ENCODE data around the gene CASP1. TPM values are rescaled to one million over a fixed set of nuclear protein-coding genes. Genes with fewer than 3 reads are reported as not detected.

Gene CASP1
- polyA plus RNA-seq, 1 donor (not counting 4 experiments of a cell fraction or from before 2014, with no cell fraction given) = 69.1 TPM

DNA sequence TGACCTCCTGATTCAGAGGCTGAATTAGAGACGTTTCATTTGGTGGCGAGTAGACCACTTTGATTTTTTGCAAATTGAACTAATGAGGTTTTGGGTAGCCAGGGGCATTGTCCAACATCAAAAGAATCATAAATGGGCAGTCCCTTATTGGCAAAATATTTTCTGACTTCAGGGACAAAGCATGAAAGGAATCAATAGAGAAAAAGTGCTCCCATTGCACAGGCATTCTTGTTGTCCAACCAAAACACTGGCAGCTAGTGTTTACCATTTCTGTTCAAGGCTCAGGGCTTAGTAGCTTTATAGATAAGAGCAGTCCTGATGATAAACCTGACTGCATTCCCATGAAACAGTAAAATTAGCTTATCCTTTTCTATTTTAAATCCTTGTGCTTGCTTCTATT is 16.6 kb upstream of the CASP1 start:
- H2AFZ ChIP-seq (ENCODE audit: control insufficient read depth, low read length) = no peak overlapping the region
- peaks cover 7% of the 10 kb centered on the region for H3K4me1 ChIP-seq (ENCODE audit: control insufficient read depth, extremely low read depth, insufficient read depth, low read length)
- no peak for TF ChIP-seq EZH2 (IDR thresholded peaks at IDR 0.05; ENCODE audit: low read length)
- TF ChIP-seq, protein P1, sequence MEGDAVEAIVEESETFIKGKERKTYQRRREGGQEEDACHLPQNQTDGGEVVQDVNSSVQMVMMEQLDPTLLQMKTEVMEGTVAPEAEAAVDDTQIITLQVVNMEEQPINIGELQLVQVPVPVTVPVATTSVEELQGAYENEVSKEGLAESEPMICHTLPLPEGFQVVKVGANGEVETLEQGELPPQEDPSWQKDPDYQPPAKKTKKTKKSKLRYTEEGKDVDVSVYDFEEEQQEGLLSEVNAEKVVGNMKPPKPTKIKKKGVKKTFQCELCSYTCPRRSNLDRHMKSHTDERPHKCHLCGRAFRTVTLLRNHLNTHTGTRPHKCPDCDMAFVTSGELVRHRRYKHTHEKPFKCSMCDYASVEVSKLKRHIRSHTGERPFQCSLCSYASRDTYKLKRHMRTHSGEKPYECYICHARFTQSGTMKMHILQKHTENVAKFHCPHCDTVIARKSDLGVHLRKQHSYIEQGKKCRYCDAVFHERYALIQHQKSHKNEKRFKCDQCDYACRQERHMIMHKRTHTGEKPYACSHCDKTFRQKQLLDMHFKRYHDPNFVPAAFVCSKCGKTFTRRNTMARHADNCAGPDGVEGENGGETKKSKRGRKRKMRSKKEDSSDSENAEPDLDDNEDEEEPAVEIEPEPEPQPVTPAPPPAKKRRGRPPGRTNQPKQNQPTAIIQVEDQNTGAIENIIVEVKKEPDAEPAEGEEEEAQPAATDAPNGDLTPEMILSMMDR (optimal IDR thresholded peaks at IDR 0.05 in 1 of 3, IDR thresholded peaks at IDR 0.05 in 1 of 3, conservative IDR thresholded peaks at IDR 0.05 in 1 of 3; ENCODE audit: extremely low read depth in 1 of 3, insufficient read depth in 2 of 3, low read length in 3 of 3) = no peak
- H3K79me2 ChIP-seq (ENCODE audit: control insufficient read depth, insufficient read depth, low read length) = no peaks in the 10 kb centered on the region
- no peaks in the 10 kb centered on the region for H3K9me1 ChIP-seq (ENCODE audit: control insufficient read depth, extremely low read depth, insufficient read depth, low read length)
- FAIRE-seq (no peak), DNase-seq (ENCODE audit: low read depth, low spot score) (no peak)
- no peaks in the 10 kb centered on the region for H3K27me3 ChIP-seq (ENCODE audit: control insufficient read depth, extremely low read depth, insufficient read depth, low read length)
- dilution Hi-C loops (cut with MboI; ENCODE audit: extremely low pct_ligation_motif_present, low sequenced_read_pairs) = no loop called here
- no peaks in the 10 kb centered on the region for H4K20me1 ChIP-seq (ENCODE audit: control insufficient read depth, extremely low read depth, insufficient read depth, low read length)
- no peaks in the 10 kb centered on the region for H3K36me3 ChIP-seq (ENCODE audit: control insufficient read depth in 2 of 2, extremely low read depth in 1 of 2, insufficient read depth in 2 of 2, low read length in 2 of 2)
- H3K4me2 ChIP-seq (ENCODE audit: control insufficient read depth, extremely low read depth, insufficient read depth, low read depth, low read length) = no peak overlapping the region
- no peak overlapping the region for H3K4me3 ChIP-seq (ENCODE audit: control insufficient read depth in 2 of 3, extremely low read depth in 1 of 3, insufficient read depth in 2 of 3, low read depth in 1 of 3, low read length in 3 of 3)
- no peaks in the 10 kb centered on the region for H3K9me3 ChIP-seq (ENCODE audit: control insufficient read depth, low read depth, low read length)
- no peak overlapping the region for H3K9ac ChIP-seq (ENCODE audit: control insufficient read depth, extremely low read depth, insufficient read depth, low read length)
- no peak overlapping the region for H3K27ac ChIP-seq (ENCODE audit: control insufficient read depth, insufficient read depth, low read length)

DNA sequence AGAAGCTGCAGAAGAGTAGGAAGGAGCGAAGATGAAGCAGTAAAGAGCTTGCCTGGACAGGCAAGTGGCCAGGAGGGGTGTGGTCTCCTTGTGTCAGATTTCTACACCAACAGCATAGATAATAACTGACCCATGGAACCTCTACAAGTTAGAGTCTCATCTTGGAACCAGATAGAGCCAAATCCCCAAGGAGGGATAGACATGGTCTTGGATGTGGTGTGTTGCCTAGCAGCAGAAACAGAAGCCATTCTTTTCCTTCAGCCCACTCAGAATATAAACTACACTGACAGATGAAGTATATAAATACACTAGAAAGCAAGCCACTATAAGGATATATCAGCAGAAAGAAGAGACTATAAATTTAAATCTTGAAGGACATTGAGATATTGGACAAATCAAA is 14.5 kb upstream of the CASP1 start:
- no peak overlapping the region for H3K27ac ChIP-seq (ENCODE audit: control insufficient read depth, insufficient read depth, low read length)
- H3K27me3 ChIP-seq (ENCODE audit: control insufficient read depth, extremely low read depth, insufficient read depth, low read length) = no peaks in the 10 kb centered on the region
- H3K79me2 ChIP-seq (ENCODE audit: control insufficient read depth, insufficient read depth, low read length) = no peaks in the 10 kb centered on the region
- H3K36me3 ChIP-seq (ENCODE audit: control insufficient read depth in 2 of 2, extremely low read depth in 1 of 2, insufficient read depth in 2 of 2, low read length in 2 of 2) = no peaks in the 10 kb centered on the region
- no peak overlapping the region for H3K4me2 ChIP-seq (ENCODE audit: control insufficient read depth, extremely low read depth, insufficient read depth, low read depth, low read length)
- no peak overlapping the region for H3K4me3 ChIP-seq (ENCODE audit: control insufficient read depth in 2 of 3, extremely low read depth in 1 of 3, insufficient read depth in 2 of 3, low read depth in 1 of 3, low read length in 3 of 3)
- no peak overlapping the region for H3K9ac ChIP-seq (ENCODE audit: control insufficient read depth, extremely low read depth, insufficient read depth, low read length)
- H3K9me1 ChIP-seq (ENCODE audit: control insufficient read depth, extremely low read depth, insufficient read depth, low read length) = no peaks in the 10 kb centered on the region
- TF ChIP-seq EZH2 (IDR thresholded peaks at IDR 0.05; ENCODE audit: low read length) = no peak
- TF ChIP-seq, protein P1 (optimal IDR thresholded peaks at IDR 0.05 in 1 of 3, IDR thresholded peaks at IDR 0.05 in 1 of 3, conservative IDR thresholded peaks at IDR 0.05 in 1 of 3; ENCODE audit: extremely low read depth in 1 of 3, insufficient read depth in 2 of 3, low read length in 3 of 3) = no peak
- H2AFZ ChIP-seq (ENCODE audit: control insufficient read depth, low read length) = no peak overlapping the region
- H3K4me1 ChIP-seq (ENCODE audit: control insufficient read depth, extremely low read depth, insufficient read depth, low read length) = peaks cover 22% of the 10 kb centered on the region
- DNase-seq (ENCODE audit: low read depth, low spot score) = no peak
- H3K9me3 ChIP-seq (ENCODE audit: control insufficient read depth, low read depth, low read length) = no peaks in the 10 kb centered on the region
- no peaks in the 10 kb centered on the region for H4K20me1 ChIP-seq (ENCODE audit: control insufficient read depth, extremely low read depth, insufficient read depth, low read length)
- dilution Hi-C loops (cut with MboI; ENCODE audit: extremely low pct_ligation_motif_present, low sequenced_read_pairs) = no loop called here
- FAIRE-seq = no peak

Measured in keratinocyte (primary cell).